Kidney capillary endothelial cell (primary cell): ENCODE results near the gene EIPR1.

ENCODE experiments used
- DNase-seq: peaks from one replicate; pipeline ENCODE4 v3.0.0-alpha.2; 2018; ENCODE audit warnings: low spot score

The EIPR1 gene

GRCh38 chr2:3267869-3268704 lies 109.5 kb downstream of the EIPR1 start:
- DNase-seq = no peak

- no peak for DNase-seq
Observed at GRCh38 chr2:3266925-3267867, 110.4 kb downstream of the EIPR1 start.

GRCh38 chr2:3265981-3266924 lies 111.4 kb downstream of the EIPR1 start:
- DNase-seq = no peak

GRCh38 chr2:3265471-3265870 lies 112.1 kb downstream of the EIPR1 start:
- no peak for DNase-seq

GRCh38 chr2:3264010-3264744 lies 113.4 kb downstream of the EIPR1 start:
- peak; percentile 1 for DNase-seq

GRCh38 chr2:3263487-3263886 lies 114.1 kb downstream of the EIPR1 start:
- no peak for DNase-seq

GRCh38 chr2:3262437-3263388 lies 114.9 kb downstream of the EIPR1 start:
- no peak for DNase-seq

- no peak for DNase-seq
Observed at GRCh38 chr2:3261511-3261910, 116.1 kb downstream of the EIPR1 start.

- no peak for DNase-seq
Observed at GRCh38 chr2:3260959-3261358, 116.7 kb downstream of the EIPR1 start.

- no peak for DNase-seq
Observed at GRCh38 chr2:3257826-3258225, 119.8 kb downstream of the EIPR1 start.

- DNase-seq = no peak
Observed at GRCh38 chr2:3257166-3257565, 120.5 kb downstream of the EIPR1 start.

- no peak for DNase-seq
Observed at GRCh38 chr2:3256605-3257004, 121.0 kb downstream of the EIPR1 start.

GRCh38 chr2:3256157-3256556 lies 121.5 kb downstream of the EIPR1 start:
- no peak for DNase-seq

GRCh38 chr2:3254442-3254941 lies 123.1 kb downstream of the EIPR1 start:
- DNase-seq = no peak

GRCh38 chr2:3253913-3254441 lies 123.6 kb downstream of the EIPR1 start:
- no peak for DNase-seq

- no peak for DNase-seq
Observed at GRCh38 chr2:3251946-3252345, 125.7 kb downstream of the EIPR1 start.

- DNase-seq = no peak
Observed at GRCh38 chr2:3249476-3249962, 128.1 kb downstream of the EIPR1 start.

GRCh38 chr2:3248754-3249475 lies 128.7 kb downstream of the EIPR1 start:
- no peak for DNase-seq
